H1 (cell line): Measurements from ENCODE around the gene KLHL15.

Experiments
- CEBPB ChIP-seq: IDR thresholded peaks from 2 replicates; pipeline ENCODE4 v1.6.1; 2012; ENCODE audit warnings: low read depth, low read length
- POLR2AphosphoS5 ChIP-seq: IDR thresholded peaks from 2 replicates; pipeline ENCODE4 v1.6.1; 2011; ENCODE audit warnings: low read depth, low read length
- SP2 ChIP-seq: IDR thresholded peaks from 2 replicates; pipeline ENCODE4 v1.6.1; 2012; ENCODE audit warnings: mild to moderate bottlenecking, low read length, inconsistent platforms
- YY1 ChIP-seq: IDR thresholded peaks from 2 replicates; pipeline ENCODE4 v1.6.1; 2011; ENCODE audit warnings: low read depth, mild to moderate bottlenecking, low read length

- TF ChIP-seq CEBPB (no peak), YY1 (no peak), SP2 (no peak), POLR2AphosphoS5 (no peak)
Observed at GRCh38 chrX:23981711-23982110, 45.3 kb downstream of the KLHL15 start.
